ENCODE results near the gene KAT5. TPM values are rescaled to one million over a fixed set of nuclear protein-coding genes. Genes with fewer than 3 reads are reported as not detected.
A peak's percentile ranks its signal among the peaks of the same experiment; 100 is the strongest.

KAT5 gene
- total RNA-seq, 2 donors from 2014 or later: 48.5 to 48.8 TPM

- Mint-ChIP-seq H3K27me3 (ENCODE audit: insufficient read depth) (peaks cover 28% of the 10 kb centered on the region), H3K9me3 (peaks cover 20% of the 10 kb centered on the region), H3K36me3 (ENCODE audit: low read depth) (peaks cover 8% of the 10 kb centered on the region), H3K27ac (no peak overlapping the region), H3K4me1 (no peaks in the 10 kb centered on the region), H3K4me3 (no peak overlapping the region)
- TF ChIP-seq CTCF (conservative IDR thresholded peaks at IDR 0.05): no peak
- Histone ChIP-seq H3K9ac (ENCODE audit: extremely low read depth, low read length, poor library complexity, severe bottlenecking) (no peak overlapping the region), H3K9me3 (ENCODE audit: control insufficient read depth, low read length) (peaks cover 8% of the 10 kb centered on the region), H3K27ac (ENCODE audit: low read depth, low read length) (no peak overlapping the region), H3K27me3 (ENCODE audit: control insufficient read depth, insufficient read depth, low read length, poor library complexity, severe bottlenecking) (peaks cover under 1% of the 10 kb centered on the region), H3K4me1 (ENCODE audit: control insufficient read depth, insufficient read depth, low read length) (no peaks in the 10 kb centered on the region), H3K36me3 (ENCODE audit: control insufficient read depth, insufficient read depth, low read length) (peaks cover 6% of the 10 kb centered on the region), H3K4me3 (ENCODE audit: low read length) (no peak overlapping the region)
- no peak for DNase-seq
- WGBS, 2 experiments (ENCODE audit: insufficient coverage in 1 of 2, insufficient read length in 1 of 2): 89 to 92% methylated on average over 4 to 5 of the region's 5 CpGs
Measured at GRCh38 chr11:65708451-65708850, 3.6 kb upstream of the KAT5 start.

GRCh38 chr11:65709661-65710060, 2.4 kb upstream of the KAT5 start:
- Mint-ChIP-seq H3K4me3 (no peak overlapping the region), H3K4me1 (no peaks in the 10 kb centered on the region), H3K9me3 (peaks cover 20% of the 10 kb centered on the region), H3K27me3 (ENCODE audit: insufficient read depth) (peaks cover 20% of the 10 kb centered on the region), H3K27ac (peak overlapping the region; percentile 81), H3K36me3 (ENCODE audit: low read depth) (peaks cover 19% of the 10 kb centered on the region)
- H3K36me3 ChIP-seq (ENCODE audit: control insufficient read depth, insufficient read depth, low read length): peaks cover 18% of the 10 kb centered on the region
- H3K4me1 ChIP-seq (ENCODE audit: control insufficient read depth, insufficient read depth, low read length): no peaks in the 10 kb centered on the region
- peaks cover 8% of the 10 kb centered on the region for H3K9me3 ChIP-seq (ENCODE audit: control insufficient read depth, low read length)
- 72 to 73% methylated on average over 8 of the region's 8 CpGs for WGBS, 2 experiments (ENCODE audit: insufficient coverage in 1 of 2, insufficient read length in 1 of 2)
- DNase-seq: no peak
- no peak for TF ChIP-seq CTCF (conservative IDR thresholded peaks at IDR 0.05)
- no peak overlapping the region for H3K27ac ChIP-seq (ENCODE audit: low read depth, low read length)
- H3K4me3 ChIP-seq (ENCODE audit: low read length): no peak overlapping the region
- H3K27me3 ChIP-seq (ENCODE audit: control insufficient read depth, insufficient read depth, low read length, poor library complexity, severe bottlenecking): no peaks in the 10 kb centered on the region
- no peak overlapping the region for H3K9ac ChIP-seq (ENCODE audit: extremely low read depth, low read length, poor library complexity, severe bottlenecking)

- WGBS, 2 experiments (ENCODE audit: insufficient coverage in 1 of 2, insufficient read length in 1 of 2): 91 to 94% methylated on average over 3 of the region's 3 CpGs
- Mint-ChIP-seq H3K9me3 (peaks cover 20% of the 10 kb centered on the region), H3K27ac (no peak overlapping the region), H3K27me3 (ENCODE audit: insufficient read depth) (peaks cover 20% of the 10 kb centered on the region), H3K4me1 (no peaks in the 10 kb centered on the region), H3K36me3 (ENCODE audit: low read depth) (peaks cover 25% of the 10 kb centered on the region), H3K4me3 (no peak overlapping the region)
- H3K27ac ChIP-seq (ENCODE audit: low read depth, low read length): no peak overlapping the region
- no peak overlapping the region for H3K4me3 ChIP-seq (ENCODE audit: low read length)
- no peaks in the 10 kb centered on the region for H3K4me1 ChIP-seq (ENCODE audit: control insufficient read depth, insufficient read depth, low read length)
- peaks cover 8% of the 10 kb centered on the region for H3K9me3 ChIP-seq (ENCODE audit: control insufficient read depth, low read length)
- no peak for TF ChIP-seq CTCF (conservative IDR thresholded peaks at IDR 0.05)
- peaks cover 25% of the 10 kb centered on the region for H3K36me3 ChIP-seq (ENCODE audit: control insufficient read depth, insufficient read depth, low read length)
- H3K27me3 ChIP-seq (ENCODE audit: control insufficient read depth, insufficient read depth, low read length, poor library complexity, severe bottlenecking): no peaks in the 10 kb centered on the region
- H3K9ac ChIP-seq (ENCODE audit: extremely low read depth, low read length, poor library complexity, severe bottlenecking): no peak overlapping the region
- DNase-seq: no peak
Measured at GRCh38 chr11:65710421-65710820, 1.6 kb upstream of the KAT5 start.

All from endodermal cell (in vitro differentiated cells).